ENCODE results near the gene MAMDC2.

GRCh38 chr9:70073193-70073592 is 29.5 kb downstream of the MAMDC2 start:
- TF ChIP-seq CTCF (IDR thresholded peaks at IDR 0.05 in 4 of 5, conservative IDR thresholded peaks at IDR 0.05 in 1 of 5): no peak
- TF ChIP-seq POLR2A (IDR thresholded peaks at IDR 0.05): no peak

Measured in gastrocnemius medialis (tissue), 4 donors.